GM12801 (cell line): ENCODE measurements around the gene PDE11A.

Experiments
- CTCF ChIP-seq: IDR thresholded peaks from one replicate; pipeline ENCODE4 v1.5.1; 2011; ENCODE audit warnings: control low read depth; ENCODE audit not compliant: insufficient read length; ENCODE audit errors: extremely low read depth

PDE11A gene

GRCh38 chr2:177587371-177587770 is 485.2 kb downstream of the PDE11A start:
- TF ChIP-seq CTCF: no peak

- TF ChIP-seq CTCF: no peak
These were observed 486.4 kb downstream of the PDE11A start for GRCh38 chr2:177586154-177586553.

- no peak for TF ChIP-seq CTCF
These were observed 487.2 kb downstream of the PDE11A start for GRCh38 chr2:177585234-177585863.

GRCh38 chr2:177584030-177584692 is 488.4 kb downstream of the PDE11A start:
- no peak for TF ChIP-seq CTCF

- no peak for TF ChIP-seq CTCF
These were observed 490.6 kb downstream of the PDE11A start for GRCh38 chr2:177582000-177582399.

- no peak for TF ChIP-seq CTCF
These were observed 493.0 kb downstream of the PDE11A start for GRCh38 chr2:177579486-177580036.

- TF ChIP-seq CTCF: no peak
These were observed 494.1 kb downstream of the PDE11A start for GRCh38 chr2:177578454-177578853.
